ENCODE data around the gene ABR.
"Not testable (repeated sequence)": the region's sequence is repeated elsewhere in the genome, so short reads cannot be mapped to it uniquely, and the experiment has no call there.

DNA sequence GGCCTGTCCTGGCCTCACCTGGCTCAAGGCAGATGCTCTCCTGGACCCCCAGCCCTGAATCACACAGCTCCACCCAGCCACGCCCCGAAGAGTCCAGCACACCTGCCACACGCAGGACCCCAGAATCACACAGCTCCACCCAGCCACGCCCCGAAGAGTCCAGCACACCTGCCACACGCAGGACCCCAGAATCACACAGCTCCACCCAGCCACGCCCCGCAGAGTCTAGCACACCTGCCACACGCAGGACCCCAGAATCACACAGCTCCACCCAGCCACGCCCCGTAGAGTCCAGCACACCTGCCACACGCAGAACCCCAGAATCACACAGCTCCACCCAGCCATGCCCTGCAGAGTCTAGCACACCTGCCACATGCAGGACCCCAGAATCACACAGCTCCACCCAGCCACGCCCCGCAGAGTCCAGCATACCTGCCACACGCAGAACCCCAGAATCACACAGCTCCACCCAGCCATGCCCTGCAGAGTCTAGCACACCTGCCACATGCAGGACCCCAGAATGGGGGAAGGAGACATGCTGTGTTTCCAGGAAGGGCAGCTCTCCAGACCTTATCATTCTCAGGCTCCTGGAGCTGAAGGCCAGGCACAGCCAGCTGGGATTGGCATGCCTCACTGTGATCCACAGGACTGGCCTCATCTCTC lies 105.7 kb downstream of the ABR start:
- TF ChIP-seq, protein P1, sequence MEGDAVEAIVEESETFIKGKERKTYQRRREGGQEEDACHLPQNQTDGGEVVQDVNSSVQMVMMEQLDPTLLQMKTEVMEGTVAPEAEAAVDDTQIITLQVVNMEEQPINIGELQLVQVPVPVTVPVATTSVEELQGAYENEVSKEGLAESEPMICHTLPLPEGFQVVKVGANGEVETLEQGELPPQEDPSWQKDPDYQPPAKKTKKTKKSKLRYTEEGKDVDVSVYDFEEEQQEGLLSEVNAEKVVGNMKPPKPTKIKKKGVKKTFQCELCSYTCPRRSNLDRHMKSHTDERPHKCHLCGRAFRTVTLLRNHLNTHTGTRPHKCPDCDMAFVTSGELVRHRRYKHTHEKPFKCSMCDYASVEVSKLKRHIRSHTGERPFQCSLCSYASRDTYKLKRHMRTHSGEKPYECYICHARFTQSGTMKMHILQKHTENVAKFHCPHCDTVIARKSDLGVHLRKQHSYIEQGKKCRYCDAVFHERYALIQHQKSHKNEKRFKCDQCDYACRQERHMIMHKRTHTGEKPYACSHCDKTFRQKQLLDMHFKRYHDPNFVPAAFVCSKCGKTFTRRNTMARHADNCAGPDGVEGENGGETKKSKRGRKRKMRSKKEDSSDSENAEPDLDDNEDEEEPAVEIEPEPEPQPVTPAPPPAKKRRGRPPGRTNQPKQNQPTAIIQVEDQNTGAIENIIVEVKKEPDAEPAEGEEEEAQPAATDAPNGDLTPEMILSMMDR (IDR thresholded peaks at IDR 0.05; ENCODE audit: low read depth, low read length): not testable (repeated sequence)
- TF ChIP-seq EZH2phosphoT487 (IDR thresholded peaks at IDR 0.05; ENCODE audit: low read depth): not testable (repeated sequence)

Data from OCI-LY3 (cell line).